Measurements from ENCODE around the gene SLC38A9.

The SLC38A9 gene

DNA sequence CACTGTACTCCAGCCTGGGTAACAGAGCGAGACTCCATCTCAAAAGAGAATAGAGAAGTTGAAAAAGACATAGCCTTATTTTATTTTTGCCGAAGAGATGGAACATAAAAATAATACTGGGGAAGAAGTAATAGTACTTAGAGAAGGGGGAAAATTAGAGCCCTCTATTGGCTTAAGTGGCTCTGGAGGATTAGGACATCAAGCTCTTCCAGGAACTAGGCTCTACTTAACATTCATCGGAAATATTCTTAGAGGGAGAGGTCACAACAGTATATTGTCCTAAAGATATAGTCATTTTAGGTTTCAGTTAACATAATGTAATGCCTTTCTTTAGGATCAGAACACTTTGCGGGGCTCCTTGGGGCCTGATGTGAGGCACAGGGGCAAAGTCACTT is 91.4 kb downstream of the SLC38A9 start:
- TF ChIP-seq, protein P1, sequence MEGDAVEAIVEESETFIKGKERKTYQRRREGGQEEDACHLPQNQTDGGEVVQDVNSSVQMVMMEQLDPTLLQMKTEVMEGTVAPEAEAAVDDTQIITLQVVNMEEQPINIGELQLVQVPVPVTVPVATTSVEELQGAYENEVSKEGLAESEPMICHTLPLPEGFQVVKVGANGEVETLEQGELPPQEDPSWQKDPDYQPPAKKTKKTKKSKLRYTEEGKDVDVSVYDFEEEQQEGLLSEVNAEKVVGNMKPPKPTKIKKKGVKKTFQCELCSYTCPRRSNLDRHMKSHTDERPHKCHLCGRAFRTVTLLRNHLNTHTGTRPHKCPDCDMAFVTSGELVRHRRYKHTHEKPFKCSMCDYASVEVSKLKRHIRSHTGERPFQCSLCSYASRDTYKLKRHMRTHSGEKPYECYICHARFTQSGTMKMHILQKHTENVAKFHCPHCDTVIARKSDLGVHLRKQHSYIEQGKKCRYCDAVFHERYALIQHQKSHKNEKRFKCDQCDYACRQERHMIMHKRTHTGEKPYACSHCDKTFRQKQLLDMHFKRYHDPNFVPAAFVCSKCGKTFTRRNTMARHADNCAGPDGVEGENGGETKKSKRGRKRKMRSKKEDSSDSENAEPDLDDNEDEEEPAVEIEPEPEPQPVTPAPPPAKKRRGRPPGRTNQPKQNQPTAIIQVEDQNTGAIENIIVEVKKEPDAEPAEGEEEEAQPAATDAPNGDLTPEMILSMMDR (IDR thresholded peaks at IDR 0.05; ENCODE audit: borderline replicate concordance, insufficient read depth, low read depth, low read length), result no peak
- no peak overlapping the region for H3K4me3 ChIP-seq (ENCODE audit: low read depth, low read length)

DNA sequence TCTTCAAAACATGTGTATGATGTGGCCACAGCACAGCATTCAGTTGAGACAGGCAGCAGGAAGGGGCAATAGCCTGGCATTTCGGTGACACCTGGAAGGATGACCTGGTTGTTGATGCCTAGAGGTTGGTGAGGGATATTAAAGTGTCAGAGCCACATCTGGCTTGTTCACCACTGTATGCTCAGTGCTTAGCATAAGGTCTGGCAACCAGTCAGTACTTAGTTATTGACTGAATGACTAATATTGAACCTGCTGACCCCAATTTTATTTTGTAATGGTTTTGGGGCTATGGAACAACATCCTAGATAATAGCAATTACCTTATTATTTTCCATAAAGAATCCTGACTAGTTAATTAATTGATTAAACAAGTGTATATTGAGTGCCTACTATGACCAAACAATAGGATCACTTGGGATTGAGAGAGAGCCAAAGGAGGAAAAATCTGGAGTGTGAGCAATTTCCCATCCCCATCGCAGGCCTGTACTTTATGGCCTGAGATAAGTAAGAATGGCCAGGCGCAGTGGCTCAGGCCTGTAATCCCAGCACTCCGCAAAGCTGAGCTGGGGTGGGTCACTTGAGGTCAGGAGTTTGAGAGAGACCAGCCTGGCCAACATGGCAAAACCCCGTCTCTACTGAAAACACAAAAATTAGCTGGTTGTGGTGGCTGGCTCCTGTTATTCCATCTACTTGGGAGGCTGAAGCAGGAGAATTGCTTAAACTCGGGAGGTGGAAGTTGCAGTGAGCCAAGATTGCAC is 91.9 kb downstream of the SLC38A9 start:
- H3K4me3 ChIP-seq (ENCODE audit: low read depth, low read length), result no peak overlapping the region
- TF ChIP-seq, protein P1 (IDR thresholded peaks at IDR 0.05; ENCODE audit: borderline replicate concordance, insufficient read depth, low read depth, low read length), result no peak

DNA sequence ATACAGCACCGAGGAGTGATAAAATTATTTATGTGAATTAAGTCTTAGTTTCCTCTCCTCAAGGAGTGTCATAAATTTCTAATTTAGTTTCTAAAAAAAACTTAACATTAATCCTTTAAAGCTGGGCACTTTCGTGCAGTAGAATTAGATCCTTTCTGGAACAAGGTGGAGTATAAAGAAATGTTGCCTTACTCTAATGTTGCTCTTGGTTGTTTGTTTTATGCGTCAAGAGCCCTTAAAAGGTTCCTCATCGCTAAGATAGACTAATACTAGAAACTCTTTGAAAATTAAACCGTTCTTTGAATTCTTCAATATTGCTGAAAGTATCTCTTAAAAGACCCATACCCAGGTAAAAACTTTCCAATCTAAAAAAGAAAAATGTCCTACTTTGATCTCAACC is 93.8 kb downstream of the SLC38A9 start:
- H3K4me3 ChIP-seq (ENCODE audit: low read depth, low read length), result no peak overlapping the region
- TF ChIP-seq, protein P1 (IDR thresholded peaks at IDR 0.05; ENCODE audit: borderline replicate concordance, insufficient read depth, low read depth, low read length), result no peak

DNA sequence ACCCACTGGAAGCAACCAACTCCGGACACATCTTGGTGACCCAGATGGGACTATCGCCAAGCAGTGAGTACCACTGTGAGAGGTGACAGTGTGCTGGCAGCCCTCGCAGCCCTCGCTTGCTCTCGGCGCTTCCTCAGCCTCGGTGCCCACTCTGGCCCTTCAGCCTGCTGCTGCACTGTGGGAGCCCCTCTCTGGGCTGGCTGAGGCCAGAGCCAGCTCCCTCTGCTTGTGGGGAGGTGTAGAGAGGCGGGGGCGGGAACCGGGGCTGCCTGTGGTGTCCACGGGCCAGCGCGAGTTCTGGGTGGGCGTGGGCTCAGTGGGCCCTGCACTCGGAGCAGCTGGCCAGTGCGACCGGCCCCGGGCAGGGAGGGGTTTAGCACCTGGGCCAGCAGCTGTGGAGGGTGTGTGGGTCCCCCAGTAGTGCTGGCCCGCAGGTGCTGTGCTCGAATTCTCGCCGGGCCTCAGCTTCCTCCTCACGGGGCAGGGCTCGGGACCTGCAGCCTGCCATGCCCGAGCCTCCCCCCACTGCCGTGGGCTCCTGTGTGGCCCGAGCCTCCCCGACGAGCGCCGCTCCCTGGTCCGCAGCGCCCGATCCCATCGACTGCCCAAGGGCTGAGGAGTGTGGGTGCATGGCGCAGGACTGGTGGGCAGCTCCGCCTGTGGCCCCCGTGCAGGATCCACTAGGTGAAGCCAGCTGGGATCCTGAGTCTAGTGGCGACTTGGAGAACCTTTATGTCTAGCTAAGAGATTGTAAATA is 98.8 kb downstream of the SLC38A9 start:
- no peak overlapping the region for H3K4me3 ChIP-seq (ENCODE audit: low read depth, low read length)
- TF ChIP-seq, protein P1 (IDR thresholded peaks at IDR 0.05; ENCODE audit: borderline replicate concordance, insufficient read depth, low read depth, low read length), result no peak

DNA sequence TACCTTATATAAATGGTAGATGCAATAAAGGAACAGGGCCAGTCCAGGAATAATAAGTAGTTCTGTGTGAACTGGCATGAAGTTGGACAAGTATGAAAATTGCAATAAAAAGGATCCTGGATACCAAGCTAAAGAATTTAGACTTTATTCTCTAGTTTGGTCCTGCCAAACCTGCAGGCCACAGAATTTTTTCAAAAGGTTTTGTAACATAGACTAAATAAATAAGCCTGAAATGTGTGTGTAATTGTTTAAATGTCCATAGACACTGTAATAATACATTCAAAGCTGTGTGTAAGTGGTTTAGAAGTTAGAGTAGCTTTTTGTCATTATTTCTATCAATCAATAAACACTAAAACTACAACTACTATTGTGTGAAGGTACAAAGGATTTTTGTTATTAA is 101.6 kb downstream of the SLC38A9 start:
- TF ChIP-seq, protein P1 (IDR thresholded peaks at IDR 0.05; ENCODE audit: borderline replicate concordance, insufficient read depth, low read depth, low read length), result no peak
- H3K4me3 ChIP-seq (ENCODE audit: low read depth, low read length), result no peak overlapping the region

DNA sequence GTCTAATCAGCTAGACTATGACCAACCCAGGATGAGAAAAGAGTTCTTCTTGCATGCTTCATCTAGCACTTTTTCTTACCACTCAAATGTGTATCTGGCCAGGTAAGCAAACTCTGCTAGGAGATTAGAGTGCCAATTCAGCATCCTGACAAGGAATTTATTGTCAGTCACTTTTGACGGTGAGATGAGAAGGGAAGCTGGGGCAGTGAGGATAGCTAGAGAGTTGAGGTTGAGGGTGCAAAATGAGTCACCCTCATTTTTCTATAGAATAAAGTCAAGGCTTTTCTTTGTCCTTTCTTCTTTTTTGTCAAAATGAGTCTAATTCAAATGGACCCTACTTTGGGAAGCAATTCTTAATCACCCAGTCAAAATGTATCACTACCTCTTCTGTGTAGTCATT is 102.7 kb downstream of the SLC38A9 start:
- TF ChIP-seq, protein P1 (IDR thresholded peaks at IDR 0.05; ENCODE audit: borderline replicate concordance, insufficient read depth, low read depth, low read length), result no peak
- no peak overlapping the region for H3K4me3 ChIP-seq (ENCODE audit: low read depth, low read length)

All from GM12875 (cell line).